SK-N-SH (cell line): Measurements from ENCODE around the gene CYBC1. TPM values are rescaled to one million over a fixed set of nuclear protein-coding genes. Genes with fewer than 3 reads are reported as not detected.

Experiments
- CTCF ChIA-PET: fragments of 300-600, 350-600 bp; formaldehyde crosslinking; extraction: SDS; loops from one replicate; lab custom pipeline; 2021; lab: Yijun Ruan, JAX
- POLR2A ChIA-PET: fragments of 350-600 bp; sonication (Branson Sonifier 250); formaldehyde crosslinking; extraction: SDS; loops from one replicate; lab custom pipeline; 2020; ENCODE audit warnings: antibody characterized with exemption, inconsistent platforms; lab: Yijun Ruan, JAX
- DNase-seq: peaks from one replicate; pipeline ENCODE4 v3.0.0; 2012
- H2AFZ ChIP-seq: fragments of 200-600 bp; sonication (generic); 2 replicates; pipeline ENCODE4 v1.8.1; 2016; ENCODE audit warnings: antibody characterized with exemption, mild to moderate bottlenecking, low read depth
- H3F3A ChIP-seq: fragments of 200-600 bp; sonication (generic); replicated peaks from 2 replicates; pipeline ENCODE3; 2016; ENCODE audit warnings: antibody characterized with exemption, mild to moderate bottlenecking; ENCODE audit not compliant: insufficient read depth
- H3K27ac ChIP-seq, 2 experiments: fragments of 200-500 bp in 1 of 2; fragments of 200-600 bp in 1 of 2; sonication (Bioruptor generic) in 1 of 2; sonication (generic), shearing (Covaris generic) in 1 of 2; 2 replicates each; pipeline versions ENCODE4 v1.5.1 to v1.6.1; 2014 to 2016; ENCODE audit warnings: low read depth in 2 of 2, inconsistent platforms in 1 of 2, low read length in 1 of 2, mild to moderate bottlenecking in 1 of 2, mixed read lengths in 1 of 2
- H3K27me3 ChIP-seq: fragments of 200-600 bp; sonication (generic), shearing (Covaris generic); 2 replicates; pipeline ENCODE4 v1.6.1; 2016; ENCODE audit warnings: mixed run types; ENCODE audit not compliant: insufficient read depth
- H3K36me3 ChIP-seq, 2 experiments: fragments of 200-500 bp in 1 of 2; fragments of 200-600 bp in 1 of 2; sonication (Bioruptor generic) in 1 of 2; sonication (generic) in 1 of 2; replicated peaks in 1 of 2; 2 replicates each; pipeline versions ENCODE3 to v1.5.1; 2014 to 2016; ENCODE audit warnings: low read length in 1 of 2, mild to moderate bottlenecking in 1 of 2; ENCODE audit not compliant: insufficient read depth in 2 of 2, control insufficient read depth in 1 of 2
- H3K4me1 ChIP-seq, 2 experiments: fragments of 200-500 bp in 1 of 2; fragments of 200-600 bp in 1 of 2; sonication (Bioruptor generic) in 1 of 2; sonication (generic), shearing (Covaris generic) in 1 of 2; 2 replicates each; pipeline versions ENCODE4 v1.5.1 to v1.6.1; 2014 to 2016; ENCODE audit warnings: low read depth in 1 of 2, low read length in 1 of 2, mixed run types in 1 of 2; ENCODE audit not compliant: insufficient read depth in 2 of 2, control insufficient read depth in 1 of 2
- H3K4me2 ChIP-seq: fragments of 200-600 bp; sonication (generic), shearing (Covaris generic); 2 replicates; pipeline ENCODE4 v1.6.1; 2017; ENCODE audit warnings: mixed run types
- H3K4me3 ChIP-seq, 2 experiments: fragments of 200-500 bp in 1 of 2; fragments of 200-600 bp in 1 of 2; sonication (Bioruptor generic) in 1 of 2; sonication (generic), shearing (Covaris generic) in 1 of 2; 2 replicates each; pipeline versions ENCODE4 v1.5.1 to v1.8.1; 2014 to 2016; ENCODE audit warnings: low read depth in 2 of 2, inconsistent platforms in 1 of 2, low read length in 1 of 2, mild to moderate bottlenecking in 1 of 2, mixed read lengths in 1 of 2, moderate library complexity in 1 of 2
- H3K79me2 ChIP-seq: fragments of 200-600 bp; sonication (generic); 2 replicates; pipeline ENCODE4 v1.8.1; 2017; ENCODE audit warnings: mild to moderate bottlenecking; ENCODE audit not compliant: insufficient read depth
- H3K9ac ChIP-seq: fragments of 200-600 bp; sonication (generic); 2 replicates; pipeline ENCODE4 v1.6.1; 2017; ENCODE audit warnings: mixed run types
- H3K9me2 ChIP-seq: fragments of 200-600 bp; sonication (generic); 2 replicates; pipeline ENCODE4 v1.6.1; 2017; ENCODE audit warnings: mixed run types
- H3K9me3 ChIP-seq: fragments of 200-600 bp; sonication (generic); 2 replicates; pipeline ENCODE4 v1.6.1; 2017; ENCODE audit warnings: mixed run types, mild to moderate bottlenecking, moderate library complexity
- H4K20me1 ChIP-seq: fragments of 200-600 bp; sonication (generic); 2 replicates; pipeline ENCODE4 v1.6.1; 2017; ENCODE audit warnings: mild to moderate bottlenecking, mixed run types; ENCODE audit not compliant: insufficient read depth
- CHD2 ChIP-seq: fragments of 150-350 bp; IDR thresholded peaks from 2 replicates; pipeline ENCODE4 v1.6.1; 2018; ENCODE audit warnings: low read length; ENCODE audit not compliant: partially characterized antibody
- EZH2phosphoT487 ChIP-seq: fragments of 200-600 bp; sonication (generic); IDR thresholded peaks from 2 replicates; pipeline ENCODE4 v1.6.1; 2017; ENCODE audit warnings: low read depth, mixed run types, mild to moderate bottlenecking, antibody characterized with exemption, moderate library complexity, borderline replicate concordance
- FOSL2 ChIP-seq: IDR thresholded peaks from 2 replicates; pipeline ENCODE4 v1.4.0; 2012; ENCODE audit warnings: low read depth, mild to moderate bottlenecking, moderate library complexity, borderline replicate concordance
- NFIC ChIP-seq: IDR thresholded peaks from 2 replicates; pipeline ENCODE4 v1.4.0; 2012; ENCODE audit warnings: borderline replicate concordance
- NRF1 ChIP-seq: IDR thresholded peaks from 2 replicates; pipeline ENCODE4 v1.6.1; 2012; ENCODE audit warnings: low read depth, mild to moderate bottlenecking, low read length
- PBX3 ChIP-seq: IDR thresholded peaks from 2 replicates; pipeline ENCODE4; 2012
- POLR2AphosphoS5 ChIP-seq: IDR thresholded peaks from 2 replicates; pipeline ENCODE4 v1.6.1; 2012; ENCODE audit warnings: low read depth, low read length
- RXRA ChIP-seq: IDR thresholded peaks from 2 replicates; pipeline ENCODE4 v1.4.0; 2012; ENCODE audit warnings: low read depth, mild to moderate bottlenecking, borderline replicate concordance
- SIN3A ChIP-seq: IDR thresholded peaks from 2 replicates; pipeline ENCODE4 v1.6.1; 2012; ENCODE audit warnings: low read depth, mild to moderate bottlenecking, low read length, moderate library complexity, borderline replicate concordance
- USF1 ChIP-seq: IDR thresholded peaks from 2 replicates; pipeline ENCODE4 v1.4.0; 2012; ENCODE audit warnings: low read depth, borderline replicate concordance
- USF2 ChIP-seq: fragments of 150-350 bp; IDR thresholded peaks from 2 replicates; pipeline ENCODE4 v1.6.1; 2017; ENCODE audit warnings: antibody characterized with exemption, low read length, low read depth, borderline replicate concordance
- ZBTB33 ChIP-seq: IDR thresholded peaks from 2 replicates; pipeline ENCODE4 v1.4.0; 2012; ENCODE audit warnings: low read depth, borderline replicate concordance
- WGBS: methylation state at CpG from one replicate; pipeline ENCODE4 v1.1.6; 2017; ENCODE audit warnings: low lambda C conversion rate; 5-methylcytosine and 5-hydroxymethylcytosine counted together
- polyA plus RNA-seq, 3 experiments: library from polyadenylated mRNA; depleted of rRNA; stranded (reverse); fragments of >200 nt; gene quantifications; 2 replicates each; pipeline ENCODE4 v1.2.3, GENCODE V29; 2012

The CYBC1 gene
- polyA plus RNA-seq, 1 of the 3 experiments (the other 2 are of a cell fraction): 165 TPM

- no peak for TF ChIP-seq RXRA
- TF ChIP-seq, all 33 proteins: peak for 0
These were observed 42.8 kb upstream of the CYBC1 start (continued) for GRCh38 chr17:82493226-82493781.

GRCh38 chr17:82492643-82493225 is 42.2 kb upstream of the CYBC1 start:
- Histone ChIP-seq H3K9me2 (no peaks in the 10 kb centered on the region), H4K20me1 (0 out of 2 replicates have a peak, but pooled peaks cover 3% of the 10 kb centered on the region), H3K79me2 (no peaks in the 10 kb centered on the region), H3K4me3 (no peak overlapping the region), H3K9me3 (no peaks in the 10 kb centered on the region), H3K36me3 (peaks cover 5 to 8% of the 10 kb centered on the region in 2 experiments), H2AFZ (no peak overlapping the region), H3K4me2 (no peak overlapping the region; the same call in 1 of the 2 replicates), H3K4me1 (peaks cover 8 to 18% of the 10 kb centered on the region in 2 experiments; a peak in 2 of 4 replicates), H3K9ac (no peak overlapping the region), H3K27me3 (no peaks in the 10 kb centered on the region), H3K27ac (peak overlapping the region; percentile 2 to 41; a peak in 2 of 4 replicates), H3F3A (peaks cover 42% of the 10 kb centered on the region)
- ChIA-PET POLR2A (interaction anchor here (0.9 to 1.3 kb wide), 2 partner anchors 10 to 12 kb away, joined by 3 to 4 read pairs; no protein-coding TSS in a partner anchor), CTCF (interaction anchor here (0.8 to 5.6 kb wide), 8 partner anchors 8 to 66 kb away, joined by 4 to 35 read pairs (median 8); partner anchors contain the start of gene CYBC1)
- TF ChIP-seq PBX3 (peak; percentile 87), NFIC (peak; percentile 61; the same call in 1 of the 2 replicates), NRF1 (no peak), FOSL2 (peak; percentile 78; the same call in 1 of the 2 replicates), USF2 (no peak), SIN3A (no peak)
- DNase-seq: peak; percentile 48
- WGBS: 52% methylated on average over 13 of the region's 13 CpGs

GRCh38 chr17:82491533-82491932 is 41.0 kb upstream of the CYBC1 start:
- H3K4me1 ChIP-seq: peaks cover 8 to 12% of the 10 kb centered on the region in 2 experiments; a peak in 2 of 4 replicates
- CTCF ChIA-PET: interaction anchor here (1.6 to 5.6 kb wide), 2 partner anchors 9 to 12 kb away, joined by 5 to 35 read pairs; no protein-coding TSS in a partner anchor

More at GRCh38 chr17:82491533-82491932, 41.0 kb upstream of the CYBC1 start:
- H3F3A ChIP-seq: peaks cover 46% of the 10 kb centered on the region
- no peak overlapping the region for H3K4me2 ChIP-seq
- H2AFZ ChIP-seq: no peak overlapping the region
- no peaks in the 10 kb centered on the region for H3K79me2 ChIP-seq
- H3K36me3 ChIP-seq: peaks cover 10 to 14% of the 10 kb centered on the region in 2 experiments
- POLR2A ChIA-PET: interaction anchor here (1.3 kb wide), 1 partner anchor 11 kb away, joined by 4 read pairs; no protein-coding TSS in a partner anchor
- H4K20me1 ChIP-seq: 0 out of 2 replicates have a peak, but pooled peaks cover 3% of the 10 kb centered on the region
- no peak for TF ChIP-seq ZBTB33
- no peak for TF ChIP-seq USF1
- no peak for TF ChIP-seq CHD2
- no peak for TF ChIP-seq EZH2phosphoT487
- TF ChIP-seq POLR2AphosphoS5: no peak
- H3K4me3 ChIP-seq: no peak overlapping the region
- 94% methylated on average over 11 of the region's 15 CpGs for WGBS
- no peak overlapping the region for H3K9ac ChIP-seq
- H3K27ac ChIP-seq: no peak overlapping the region
- DNase-seq: peak; percentile 22
- no peaks in the 10 kb centered on the region for H3K9me3 ChIP-seq
- no peaks in the 10 kb centered on the region for H3K27me3 ChIP-seq
- H3K9me2 ChIP-seq: no peaks in the 10 kb centered on the region
